ENCODE data around the gene SPECC1. TPM values are rescaled to one million over a fixed set of nuclear protein-coding genes. Genes with fewer than 3 reads are reported as not detected.
"Not testable (repeated sequence)": the region's sequence is repeated elsewhere in the genome, so short reads cannot be mapped to it uniquely, and the experiment has no call there.

Gene SPECC1
- polyA plus RNA-seq, 3 donors, result 5.0 to 11.5 (median 8.2) TPM

GRCh38 chr17:20149251-20149650 is 140.1 kb downstream of the SPECC1 start:
- no peak overlapping the region for H3K27ac ChIP-seq (ENCODE audit: low read depth, low read length)
- 64 to 73% (median 64%) methylated on average over 4 of the region's 4 CpGs for WGBS, 3 donors

- WGBS, 3 donors, result 86 to 90% (median 89%) methylated on average over 5 of the region's 5 CpGs
- no peak overlapping the region for H3K27ac ChIP-seq (ENCODE audit: low read depth, low read length)
Measured at GRCh38 chr17:20151174-20151573, 142.0 kb downstream of the SPECC1 start.

GRCh38 chr17:20153231-20153630 is 144.1 kb downstream of the SPECC1 start:
- H3K27ac ChIP-seq (ENCODE audit: low read depth, low read length), result no peak overlapping the region
- WGBS, 3 donors, result 89 to 97% (median 93%) methylated on average over 2 of the region's 2 CpGs

GRCh38 chr17:20154286-20155000 is 145.3 kb downstream of the SPECC1 start:
- H3K27ac ChIP-seq (ENCODE audit: low read depth, low read length), result no peak overlapping the region
- WGBS, 3 donors, result 88 to 96% (median 91%) methylated on average over 11 of the region's 11 CpGs

GRCh38 chr17:20155258-20156195 is 146.4 kb downstream of the SPECC1 start:
- 10 to 13% (median 11%) methylated on average over 58 to 69 of the region's 69 CpGs for WGBS, 3 donors
- H3K27ac ChIP-seq (ENCODE audit: low read depth, low read length), result no peak overlapping the region

GRCh38 chr17:20156196-20157000 is 147.2 kb downstream of the SPECC1 start:
- no peak overlapping the region for H3K27ac ChIP-seq (ENCODE audit: low read depth, low read length)
- WGBS, 3 donors, result 1 to 4% (median 2%) methylated on average over 65 to 72 of the region's 72 CpGs

GRCh38 chr17:20157001-20157310 is 147.8 kb downstream of the SPECC1 start:
- WGBS, 3 donors, result 46 to 79% (median 69%) methylated on average over 12 of the region's 12 CpGs
- H3K27ac ChIP-seq (ENCODE audit: low read depth, low read length), result no peak overlapping the region

- WGBS, 3 donors, result 85 to 88% (median 85%) methylated on average over 5 of the region's 5 CpGs
- no peak overlapping the region for H3K27ac ChIP-seq (ENCODE audit: low read depth, low read length)
Measured at GRCh38 chr17:20158580-20158979, 149.4 kb downstream of the SPECC1 start.

GRCh38 chr17:20159406-20160069 is 150.4 kb downstream of the SPECC1 start:
- H3K27ac ChIP-seq (ENCODE audit: low read depth, low read length), result no peak overlapping the region
- 59 to 91% (median 79%) methylated on average over 4 of the region's 4 CpGs for WGBS, 3 donors

- WGBS, 3 donors, result 91 to 97% (median 92%) methylated on average over 4 of the region's 4 CpGs
Measured at GRCh38 chr17:20165516-20165915, 156.4 kb downstream of the SPECC1 start.

GRCh38 chr17:20170085-20170484 is 160.9 kb downstream of the SPECC1 start:
- 77 to 86% (median 85%) methylated on average over 3 of the region's 3 CpGs for WGBS, 3 donors
- no peak overlapping the region for H3K27ac ChIP-seq (ENCODE audit: low read depth, low read length)

More at GRCh38 chr17:20165516-20165915, 156.4 kb downstream of the SPECC1 start:
- H3K27ac ChIP-seq (ENCODE audit: low read depth, low read length), result not testable (repeated sequence)

- 89 to 98% (median 92%) methylated on average over 2 of the region's 2 CpGs for WGBS, 3 donors
Measured at GRCh38 chr17:20171741-20172365, 162.7 kb downstream of the SPECC1 start.

GRCh38 chr17:20172376-20172775 is 163.2 kb downstream of the SPECC1 start:
- WGBS, 3 donors, result 64 to 76% (median 70%) methylated on average over 2 of the region's 2 CpGs
- H3K27ac ChIP-seq (ENCODE audit: low read depth, low read length), result no peak overlapping the region

More at GRCh38 chr17:20171741-20172365, 162.7 kb downstream of the SPECC1 start:
- H3K27ac ChIP-seq (ENCODE audit: low read depth, low read length), result no peak overlapping the region

- no peak overlapping the region for H3K27ac ChIP-seq (ENCODE audit: low read depth, low read length)
- 46 to 49% (median 48%) methylated on average over 1 of the region's 1 CpG for WGBS, 3 donors
Measured at GRCh38 chr17:20173091-20173490, 163.9 kb downstream of the SPECC1 start.

GRCh38 chr17:20174588-20175265 is 165.6 kb downstream of the SPECC1 start:
- WGBS, 3 donors, result 91 to 93% (median 91%) methylated on average over 12 of the region's 12 CpGs
- H3K27ac ChIP-seq (ENCODE audit: low read depth, low read length), result no peak overlapping the region

GRCh38 chr17:20179041-20179440 is 169.9 kb downstream of the SPECC1 start:
- 94 to 95% (median 95%) methylated on average over 3 of the region's 3 CpGs for WGBS, 3 donors
- H3K27ac ChIP-seq (ENCODE audit: low read depth, low read length), result no peak overlapping the region

GRCh38 chr17:20180661-20181060 is 171.5 kb downstream of the SPECC1 start:
- WGBS, 3 donors, result 92 to 98% (median 95%) methylated on average over 1 of the region's 1 CpG
- no peak overlapping the region for H3K27ac ChIP-seq (ENCODE audit: low read depth, low read length)

All from adipose tissue (tissue), 3 donors.